Lung (tissue), 12 donors: ENCODE data around the gene NMRAL1. TPM values are rescaled to one million over a fixed set of nuclear protein-coding genes. Genes with fewer than 3 reads are reported as not detected.

ENCODE experiments used
- ATAC-seq: fragments of 200-7000 bp; cut with Tn5 transposase; one replicate; pipeline ENCODE4 v1.9.1; 2020; ENCODE audit warnings: moderate number of reproducible peaks; ENCODE audit not compliant: insufficient read depth, low FRiP score
- DNase-seq, 3 donors: peaks; one replicate each; pipeline ENCODE4 v3.0.0-alpha.2; 2013 to 2017
- H3K27ac ChIP-seq, 2 donors: one replicate each; pipeline ENCODE4 v1.5.1; 2013; ENCODE audit warnings: mild to moderate bottlenecking in 2 of 2, moderate library complexity in 2 of 2, control low read depth in 1 of 2, inconsistent platforms in 1 of 2, low read depth in 1 of 2, low read length in 1 of 2
- H3K27me3 ChIP-seq, 3 donors: one replicate each; pipeline ENCODE4 v1.5.1; 2013; ENCODE audit warnings: low read length in 2 of 3; ENCODE audit not compliant: control insufficient read depth in 3 of 3, insufficient read depth in 3 of 3
- H3K36me3 ChIP-seq, 4 donors: one replicate each; pipeline ENCODE4 v1.5.1; 2013; ENCODE audit warnings: low read length in 4 of 4, mild to moderate bottlenecking in 1 of 4, moderate library complexity in 1 of 4; ENCODE audit not compliant: control insufficient read depth in 4 of 4, insufficient read depth in 4 of 4
- H3K4me1 ChIP-seq, 5 donors: one replicate each; pipeline ENCODE4 v1.5.1; 2013; ENCODE audit warnings: low read length in 5 of 5, mild to moderate bottlenecking in 2 of 5, moderate library complexity in 1 of 5; ENCODE audit not compliant: control insufficient read depth in 5 of 5, insufficient read depth in 5 of 5
- H3K4me3 ChIP-seq: one replicate; pipeline ENCODE4 v1.5.1; 2013; ENCODE audit warnings: mild to moderate bottlenecking, control low read depth, moderate library complexity
- H3K9ac ChIP-seq, 2 donors: one replicate each; pipeline ENCODE4 v1.5.1; 2013; ENCODE audit warnings: low read length in 2 of 2, control low read depth in 1 of 2; ENCODE audit not compliant: insufficient read depth in 1 of 2
- H3K9me3 ChIP-seq, 4 donors: one replicate each; pipeline ENCODE4 v1.5.1; 2013; ENCODE audit warnings: low read length in 3 of 4, mild to moderate bottlenecking in 1 of 4, moderate library complexity in 1 of 4; ENCODE audit not compliant: control insufficient read depth in 4 of 4, insufficient read depth in 3 of 4
- WGBS, 2 donors: extraction: QIAGEN DNeasy Blood & Tissue Kit; methylation state at CpG; one replicate each; pipeline ENCODE4 v1.1.7; 2013; 5-methylcytosine and 5-hydroxymethylcytosine counted together
- polyA plus RNA-seq, 2 donors: library from polyadenylated mRNA; stranded (reverse); fragments of 200-250 nt; gene quantifications; one replicate each; pipeline ENCODE4 v1.2.1, GENCODE V29; 2013
- total RNA-seq, 2 donors: library from RNA; depleted of rRNA in 1 of 2; stranded (reverse); fragments of >200 nt in 1 of 2; gene quantifications; one replicate each; pipeline ENCODE4 v1.2.1, GENCODE V29; 2014 to 2021
- TF ChIP-seq, protein P1 (sequence below): IDR thresholded peaks from 2 replicates; pipeline ENCODE4 v1.5.1; 2012; ENCODE audit warnings: mild to moderate bottlenecking; ENCODE audit errors: control extremely low read depth, extremely low read depth
- donor health status: control.
- donor health status: control.
- donor health status: Bipolar disorder and iron deficiency.
- donor health status: healthy.
- donor health status: DM: yes; HTN: yes; CAD: no.

Gene NMRAL1
- total and polyA plus RNA-seq, 4 donors: 23.4 to 57.4 (median 46.8) TPM

DNA sequence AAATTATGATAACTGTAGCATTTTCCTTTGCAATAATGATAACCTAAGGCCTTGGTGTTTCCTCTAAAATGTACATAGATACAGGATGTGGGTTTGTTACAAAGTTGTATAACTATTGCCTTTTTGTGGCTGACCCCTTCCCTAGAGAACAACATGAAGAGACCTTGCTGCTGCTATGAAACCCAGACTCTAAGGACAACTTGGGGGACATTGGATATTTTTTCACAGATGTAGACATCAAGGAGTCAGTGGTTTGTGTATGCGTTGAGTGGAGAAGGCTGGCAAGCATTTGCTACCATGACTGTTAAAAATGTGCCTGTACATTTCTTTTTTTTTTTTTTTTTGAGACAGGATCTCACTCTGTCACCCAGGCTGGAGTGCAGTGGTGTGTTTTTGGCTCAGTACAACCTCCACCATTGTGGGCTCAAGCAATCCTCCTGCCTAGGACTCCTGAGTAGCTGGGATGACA is 14.1 kb upstream of the NMRAL1 start:
- Histone ChIP-seq H3K9ac (no peak overlapping the region), H3K36me3 (peaks cover 0 to 11% (median 6%) of the 10 kb centered on the region in 4 donors), H3K27me3 (no peaks in the 10 kb centered on the region), H3K4me1 (peaks cover 0 to 19% (median 0%) of the 10 kb centered on the region in 5 donors), H3K4me3 (no peak overlapping the region), H3K27ac (peak overlapping the region; percentile 15 to 41), H3K9me3 (no peaks in the 10 kb centered on the region)
- WGBS, 2 donors: 45 to 62% methylated on average over 1 of the region's 1 CpG
- ATAC-seq (no peak), DNase-seq (no peak)
- TF ChIP-seq, protein P1, sequence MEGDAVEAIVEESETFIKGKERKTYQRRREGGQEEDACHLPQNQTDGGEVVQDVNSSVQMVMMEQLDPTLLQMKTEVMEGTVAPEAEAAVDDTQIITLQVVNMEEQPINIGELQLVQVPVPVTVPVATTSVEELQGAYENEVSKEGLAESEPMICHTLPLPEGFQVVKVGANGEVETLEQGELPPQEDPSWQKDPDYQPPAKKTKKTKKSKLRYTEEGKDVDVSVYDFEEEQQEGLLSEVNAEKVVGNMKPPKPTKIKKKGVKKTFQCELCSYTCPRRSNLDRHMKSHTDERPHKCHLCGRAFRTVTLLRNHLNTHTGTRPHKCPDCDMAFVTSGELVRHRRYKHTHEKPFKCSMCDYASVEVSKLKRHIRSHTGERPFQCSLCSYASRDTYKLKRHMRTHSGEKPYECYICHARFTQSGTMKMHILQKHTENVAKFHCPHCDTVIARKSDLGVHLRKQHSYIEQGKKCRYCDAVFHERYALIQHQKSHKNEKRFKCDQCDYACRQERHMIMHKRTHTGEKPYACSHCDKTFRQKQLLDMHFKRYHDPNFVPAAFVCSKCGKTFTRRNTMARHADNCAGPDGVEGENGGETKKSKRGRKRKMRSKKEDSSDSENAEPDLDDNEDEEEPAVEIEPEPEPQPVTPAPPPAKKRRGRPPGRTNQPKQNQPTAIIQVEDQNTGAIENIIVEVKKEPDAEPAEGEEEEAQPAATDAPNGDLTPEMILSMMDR: no peak

DNA sequence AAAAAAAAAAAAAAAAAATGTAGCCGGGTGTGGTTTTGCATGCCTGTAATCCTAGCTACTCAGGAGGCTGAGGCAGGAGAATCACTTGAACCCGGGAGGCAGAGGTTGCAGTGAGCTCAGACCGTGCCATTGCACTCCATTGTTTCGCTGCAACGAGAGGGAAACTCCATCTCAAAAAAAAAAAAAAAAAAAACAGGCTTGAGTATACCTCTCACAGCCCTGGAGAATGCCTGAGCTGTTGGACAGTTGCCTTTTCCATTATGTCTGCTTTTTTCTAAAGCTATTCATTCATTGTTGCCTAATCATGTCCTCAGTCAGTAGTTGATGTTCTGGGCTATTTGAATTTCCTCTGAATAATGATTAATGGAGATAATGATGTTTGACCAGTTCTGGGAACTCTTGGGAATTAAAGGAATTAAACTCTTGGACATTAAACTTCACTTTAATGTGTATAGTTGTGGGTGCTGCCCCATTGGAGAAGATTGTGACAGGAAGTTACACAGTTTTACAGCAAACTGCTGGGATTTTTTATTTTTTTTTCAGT is 13.6 kb upstream of the NMRAL1 start:
- peak; percentile 41 for ATAC-seq
- H3K9ac ChIP-seq: no peak overlapping the region

DNA sequence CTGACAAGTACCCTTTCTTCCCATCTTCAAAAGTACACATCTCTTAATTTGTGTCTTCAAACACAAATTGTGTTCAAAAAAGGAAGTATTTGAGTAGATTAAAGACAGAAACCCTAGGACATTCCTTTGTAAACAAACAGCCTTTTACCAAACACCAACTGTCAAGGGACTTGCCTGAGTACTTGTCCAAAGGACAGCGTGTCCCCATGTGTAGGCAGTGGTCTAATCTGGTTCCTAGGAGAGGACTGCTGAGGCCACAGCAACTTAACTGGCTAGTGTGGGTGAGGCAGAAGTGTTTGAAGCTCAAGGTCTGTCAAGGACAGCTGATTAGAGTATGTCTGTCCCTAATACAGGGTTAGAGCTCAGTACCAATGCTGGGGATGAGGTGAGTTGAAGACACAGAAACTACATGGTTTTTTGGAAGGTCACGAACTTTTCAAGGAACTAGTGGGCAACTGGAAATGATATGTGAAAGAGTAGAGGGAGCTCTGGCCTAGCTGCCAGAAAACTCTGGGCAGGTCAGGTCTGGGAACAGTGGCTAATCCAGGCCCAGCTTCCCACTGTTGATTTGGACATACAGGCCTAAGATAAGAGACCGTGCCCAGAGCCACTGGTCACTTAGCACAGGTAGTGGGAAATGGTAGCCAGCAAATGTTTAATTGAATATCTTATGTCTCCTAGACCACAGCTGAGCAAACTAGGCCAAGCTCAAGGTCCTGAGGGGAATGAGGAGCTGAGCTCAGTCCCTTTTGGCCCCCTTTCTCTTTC is 11.9 kb upstream of the NMRAL1 start:
- Histone ChIP-seq H3K36me3 (peaks cover 0 to 11% (median 6%) of the 10 kb centered on the region in 4 donors), H3K27ac (peak overlapping the region; percentile 75 to 97), H3K4me1 (peaks cover 0 to 27% (median 0%) of the 10 kb centered on the region in 5 donors), H3K27me3 (no peaks in the 10 kb centered on the region), H3K9ac (no peak overlapping the region), H3K9me3 (no peaks in the 10 kb centered on the region), H3K4me3 (no peak overlapping the region)
- no peak for DNase-seq
- TF ChIP-seq, protein P1: no peak
- 91 to 96% methylated on average over 3 of the region's 3 CpGs for WGBS, 2 donors
- no peak for ATAC-seq

More for the DNA sequence above, 13.6 kb upstream of the NMRAL1 start:
- Histone ChIP-seq H3K9me3 (no peaks in the 10 kb centered on the region), H3K4me1 (peaks cover 0 to 19% (median 0%) of the 10 kb centered on the region in 5 donors), H3K4me3 (no peak overlapping the region), H3K27me3 (no peaks in the 10 kb centered on the region), H3K36me3 (peaks cover 0 to 11% (median 6%) of the 10 kb centered on the region in 4 donors), H3K27ac (peak overlapping the region in 1 of 2 donors; percentile 97)
- TF ChIP-seq, protein P1: no peak
- WGBS, 2 donors: 48 to 67% methylated on average over 5 of the region's 5 CpGs
- DNase-seq: peak in 2 of 3 donors; percentile 39 to 53
